ENCODE data around the gene SLC38A11. TPM values are rescaled to one million over a fixed set of nuclear protein-coding genes. Genes with fewer than 3 reads are reported as not detected.

SLC38A11 gene
- total and polyA plus RNA-seq, 2 of the 8 experiments (the other 6 are each of a cell fraction or from before 2014, with no cell fraction given): not detected

GRCh38 chr2:164903204-164903603 is 52.1 kb downstream of the SLC38A11 start:
- FAIRE-seq (no peak), DNase-seq (ENCODE audit: low read depth in 1 of 2, low spot score in 2 of 2) (no peak)
- no peak overlapping the region for H2AK5ac ChIP-seq (ENCODE audit: low read depth, low read length)
- no peak overlapping the region for H4K8ac ChIP-seq (ENCODE audit: extremely low read depth, insufficient read depth, low read length)
- no peak overlapping the region for H3K18ac ChIP-seq (ENCODE audit: extremely low read depth, low read length)
- no peaks in the 10 kb centered on the region for H4K20me1 ChIP-seq (replicated peaks in 1 of 2; ENCODE audit: control insufficient read depth in 1 of 2, insufficient read depth in 2 of 2, low read length in 2 of 2)
- H3K4me3 ChIP-seq (ENCODE audit: extremely low read depth in 1 of 4, insufficient read depth in 2 of 4, low read depth in 3 of 4, low read length in 4 of 4): no peak overlapping the region
- no peak overlapping the region for H2BK120ac ChIP-seq (replicated peaks; ENCODE audit: low read depth, low read length)
- H3K27me3 ChIP-seq (replicated peaks in 1 of 4; ENCODE audit: control insufficient read depth in 3 of 4, extremely low read depth in 1 of 4, insufficient read depth in 3 of 4, low read length in 3 of 4): no peaks in the 10 kb centered on the region
- no peak overlapping the region for H2BK15ac ChIP-seq (ENCODE audit: low read length)
- no peaks in the 10 kb centered on the region for H3K9me3 ChIP-seq (ENCODE audit: insufficient read depth in 2 of 2, low read depth in 1 of 2, low read length in 1 of 2)
- H3K4ac ChIP-seq (replicated peaks; ENCODE audit: insufficient read length, low read depth, low read length): no peak overlapping the region
- no peaks in the 10 kb centered on the region for H3K36me3 ChIP-seq (ENCODE audit: control insufficient read depth in 2 of 4, insufficient read depth in 4 of 4, low read length in 3 of 4)
- no peak overlapping the region for H4K5ac ChIP-seq (ENCODE audit: insufficient read length, low read depth, low read length)
- no peaks in the 10 kb centered on the region for H3K79me2 ChIP-seq (ENCODE audit: control insufficient read depth in 1 of 2, insufficient read depth in 2 of 2, low read length in 2 of 2)
- H3K23ac ChIP-seq (ENCODE audit: insufficient read length): no peak overlapping the region
- H3K14ac ChIP-seq (ENCODE audit: insufficient read length): no peak overlapping the region
- no peak for TF ChIP-seq EGR1 (IDR thresholded peaks at IDR 0.05; ENCODE audit: borderline replicate concordance, low read depth, low read length)
- TF ChIP-seq HDAC6 (IDR thresholded peaks at IDR 0.05; ENCODE audit: low read depth, low read length): no peak
- no peak for TF ChIP-seq ZNF274 (IDR thresholded peaks at IDR 0.05; ENCODE audit: borderline replicate concordance, extremely low read depth, low read length)
- no peak for TF ChIP-seq ASH2L (IDR thresholded peaks at IDR 0.05; ENCODE audit: low read length)
- TF ChIP-seq CHD1 (IDR thresholded peaks at IDR 0.05; ENCODE audit: low read depth, low read length): no peak
- TF ChIP-seq NRF1 (IDR thresholded peaks at IDR 0.05; ENCODE audit: low read depth, low read length): no peak
- no peak for TF ChIP-seq SP4 (IDR thresholded peaks at IDR 0.05; ENCODE audit: low read length)
- no peak for TF ChIP-seq JUN (IDR thresholded peaks at IDR 0.05; ENCODE audit: low read depth, low read length)
- no peak overlapping the region for H2BK20ac ChIP-seq (ENCODE audit: low read length)
- H3K9ac ChIP-seq (replicated peaks in 1 of 4; ENCODE audit: extremely low read depth in 1 of 4, low read depth in 3 of 4, low read length in 3 of 4): no peak overlapping the region
- no peak overlapping the region for H3K27ac ChIP-seq (ENCODE audit: low read depth, low read length)
- no peak overlapping the region for H4K91ac ChIP-seq (replicated peaks; ENCODE audit: insufficient read length, low read length)
- CTCF ChIA-PET (ENCODE audit: partially characterized antibody): interaction anchor here (1.2 to 2.6 kb wide), 3 partner anchors 12 to 71 kb away, joined by 3 to 11 read pairs (median 4); partner anchors contain the start of gene COBLL1
- no peak overlapping the region for H2BK12ac ChIP-seq (ENCODE audit: low read depth, low read length)
- no peak overlapping the region for H3K4me2 ChIP-seq (ENCODE audit: insufficient read depth in 1 of 2, low read depth in 2 of 2, low read length in 2 of 2)
- peaks cover 0 to 2% (median 0%) of the 10 kb centered on the region in 4 experiments; a peak in 1 of 7 replicates for H3K4me1 ChIP-seq (replicated peaks in 1 of 4; ENCODE audit: control insufficient read depth in 3 of 4, insufficient read depth in 4 of 4, low read length in 3 of 4)
- H2AFZ ChIP-seq (ENCODE audit: low read length): no peak overlapping the region
- no peak overlapping the region for H2BK5ac ChIP-seq (ENCODE audit: low read depth, low read length)
- no peaks in the 10 kb centered on the region for H3K79me1 ChIP-seq (ENCODE audit: low read depth, low read length)
- H3K23me2 ChIP-seq (ENCODE audit: low read depth, low read length): no peaks in the 10 kb centered on the region
- no peak overlapping the region for H3K56ac ChIP-seq (replicated peaks; ENCODE audit: insufficient read length, low read depth, low read length)
- POLR2A ChIA-PET (ENCODE audit: partially characterized antibody): no interaction called here

All from H1 (cell line).